Activated gamma-delta T cell (primary cell): Measurements from ENCODE around the gene ADCYAP1R1.

Source experiments
- DNase-seq: peaks from one replicate; lab custom pipeline; 2025; lab: John Stamatoyannopoulos, UW

The ADCYAP1R1 gene

GRCh38 chr7:31087351-31087750 is 35.2 kb downstream of the ADCYAP1R1 start:
- no peak for DNase-seq

- no peak for DNase-seq
These were observed 39.9 kb downstream of the ADCYAP1R1 start for GRCh38 chr7:31091924-31092434.

GRCh38 chr7:31092606-31093005 is 40.5 kb downstream of the ADCYAP1R1 start:
- DNase-seq, result no peak

GRCh38 chr7:31093282-31093681 is 41.2 kb downstream of the ADCYAP1R1 start:
- DNase-seq, result no peak

- DNase-seq, result no peak
These were observed 42.2 kb downstream of the ADCYAP1R1 start for GRCh38 chr7:31094271-31094670.

- DNase-seq, result no peak
These were observed 43.4 kb downstream of the ADCYAP1R1 start for GRCh38 chr7:31095286-31096197.

GRCh38 chr7:31096198-31096876 is 44.2 kb downstream of the ADCYAP1R1 start:
- no peak for DNase-seq

GRCh38 chr7:31096877-31097258 is 44.8 kb downstream of the ADCYAP1R1 start:
- no peak for DNase-seq

GRCh38 chr7:31098642-31099360 is 46.7 kb downstream of the ADCYAP1R1 start:
- no peak for DNase-seq

- no peak for DNase-seq
These were observed 47.6 kb downstream of the ADCYAP1R1 start for GRCh38 chr7:31099451-31100444.

GRCh38 chr7:31100445-31100844 is 48.3 kb downstream of the ADCYAP1R1 start:
- DNase-seq, result no peak

- DNase-seq, result no peak
These were observed 48.8 kb downstream of the ADCYAP1R1 start for GRCh38 chr7:31100871-31101270.

GRCh38 chr7:31101544-31101943 is 49.4 kb downstream of the ADCYAP1R1 start:
- no peak for DNase-seq

GRCh38 chr7:31102151-31102972 is 50.3 kb downstream of the ADCYAP1R1 start:
- no peak for DNase-seq

- DNase-seq, result no peak
These were observed 51.1 kb downstream of the ADCYAP1R1 start for GRCh38 chr7:31102973-31103850.

- DNase-seq, result no peak
These were observed 52.5 kb downstream of the ADCYAP1R1 start for GRCh38 chr7:31104361-31105255.

- DNase-seq, result no peak
These were observed 53.3 kb downstream of the ADCYAP1R1 start for GRCh38 chr7:31105256-31105950.
